B cell (primary cell): ENCODE data around the gene NYAP1. TPM values are rescaled to one million over a fixed set of nuclear protein-coding genes. Genes with fewer than 3 reads are reported as not detected.
"Not testable (repeated sequence)": the region's sequence is repeated elsewhere in the genome, so short reads cannot be mapped to it uniquely, and the experiment has no call there.

Experiments
- ATAC-seq: fragments of 200-7000 bp; cut with Tn5 transposase; one replicate; pipeline ENCODE4 v1.10.0; 2021; ENCODE audit warnings: low read depth, mild to moderate bottlenecking, moderate number of reproducible peaks, moderate library complexity
- CTCF ChIA-PET: fragments of 350-600 bp; sonication (Branson Sonifier 250); formaldehyde crosslinking; loops from one replicate; lab custom pipeline; 2021; ENCODE audit warnings: antibody characterized with exemption, inconsistent platforms; lab: Charles Lee
- POLR2A ChIA-PET: fragments of 350-600 bp; sonication (Branson Sonifier 250); formaldehyde crosslinking; loops from one replicate; lab custom pipeline; 2021; ENCODE audit warnings: antibody characterized with exemption; lab: Charles Lee
- DNase-seq: peaks from one replicate; pipeline ENCODE4 v3.0.0; 2013
- H2AFZ ChIP-seq: 2 replicates; pipeline ENCODE4 v1.6.1; 2012; ENCODE audit warnings: mild to moderate bottlenecking, low read depth, low read length; ENCODE audit not compliant: insufficient read depth, poor library complexity, severe bottlenecking
- H3K27ac ChIP-seq, 2 donors: 1 replicate in 1 of 2; 2 replicates in 1 of 2; pipeline ENCODE4 v1.5.1; 2012 to 2013; ENCODE audit warnings: low read length in 2 of 2, mild to moderate bottlenecking in 2 of 2, moderate library complexity in 1 of 2
- H3K27me3 ChIP-seq, 4 experiments: fragments of 200-600 bp in 1 of 4; sonication (generic) in 1 of 4; replicated peaks in 1 of 4; 1 replicate in 2 of 4; 2 replicates in 2 of 4; pipeline versions ENCODE4 v1.6.1 to v1.7.0; 2013 to 2016; ENCODE audit warnings: low read length in 3 of 4, mild to moderate bottlenecking in 2 of 4, mixed read lengths in 1 of 4, moderate library complexity in 1 of 4; ENCODE audit not compliant: insufficient read depth in 4 of 4, control insufficient read depth in 3 of 4; ENCODE audit errors: control extremely low read depth in 1 of 4
- H3K36me3 ChIP-seq, 2 experiments: replicated peaks in 1 of 2; 1 replicate in 1 of 2; 2 replicates in 1 of 2; pipeline versions ENCODE4 v1.6.1 to v1.7.1; 2013; ENCODE audit warnings: low read length in 1 of 2; ENCODE audit not compliant: insufficient read depth in 2 of 2, control insufficient read depth in 1 of 2; ENCODE audit errors: control extremely low read depth in 1 of 2, extremely low read depth in 1 of 2
- H3K4me1 ChIP-seq, 2 donors: fragments of 200-600 bp in 1 of 2; sonication (generic) in 1 of 2; 1 replicate in 1 of 2; 2 replicates in 1 of 2; pipeline versions ENCODE4 v1.5.1 to v1.6.1; 2013 to 2017; ENCODE audit warnings: low read length in 2 of 2; ENCODE audit not compliant: control insufficient read depth in 2 of 2, insufficient read depth in 2 of 2
- H3K4me2 ChIP-seq: replicated peaks from 2 replicates; pipeline ENCODE3; 2012; ENCODE audit warnings: mild to moderate bottlenecking, low read depth, low read length; ENCODE audit not compliant: poor library complexity, severe bottlenecking
- H3K4me3 ChIP-seq, 5 experiments: fragments of 200-600 bp in 1 of 5; sonication (generic) in 1 of 5; 1 replicate in 3 of 5; 2 replicates in 2 of 5; pipeline versions ENCODE4 v1.5.1 to v1.7.0; 2011 to 2016; ENCODE audit warnings: low read length in 4 of 5, mild to moderate bottlenecking in 4 of 5, low read depth in 2 of 5, control low read depth in 1 of 5, moderate library complexity in 1 of 5; ENCODE audit not compliant: insufficient read depth in 1 of 5; ENCODE audit errors: control extremely low read depth in 1 of 5, extremely low read depth in 1 of 5
- H3K79me2 ChIP-seq: fragments of 200-600 bp; sonication (generic); one replicate; pipeline ENCODE4 v1.6.0; 2016; ENCODE audit warnings: low read length; ENCODE audit not compliant: control insufficient read depth, insufficient read depth
- H3K9ac ChIP-seq: fragments of 200-600 bp; sonication (generic); 2 replicates; pipeline ENCODE4 v1.6.1; 2017; ENCODE audit warnings: mild to moderate bottlenecking, low read length, moderate library complexity
- H3K9me3 ChIP-seq, 3 donors: one replicate each; pipeline versions ENCODE4 v1.6.1 to v1.7.1; 2013; ENCODE audit warnings: low read length in 2 of 3; ENCODE audit not compliant: control insufficient read depth in 2 of 3, insufficient read depth in 1 of 3; ENCODE audit errors: control extremely low read depth in 1 of 3
- H4K20me1 ChIP-seq: 2 replicates; pipeline ENCODE4 v1.6.0; 2012; ENCODE audit warnings: mild to moderate bottlenecking, low read length; ENCODE audit not compliant: insufficient read depth, control insufficient read depth, poor library complexity, severe bottlenecking
- H3K27ac Mint-ChIP-seq: one replicate; pipeline ENCODE4 v1.8.0; 2021; ENCODE audit warnings: mixed read lengths
- H3K27me3 Mint-ChIP-seq: one replicate; pipeline ENCODE4 v1.8.0; 2021; ENCODE audit warnings: mixed read lengths
- H3K4me1 Mint-ChIP-seq: one replicate; pipeline ENCODE4 v1.8.0; 2021; ENCODE audit warnings: mixed read lengths
- H3K4me3 Mint-ChIP-seq: one replicate; pipeline ENCODE4 v1.8.0; 2021; ENCODE audit warnings: mixed read lengths
- H3K9me3 Mint-ChIP-seq: one replicate; pipeline ENCODE4 v1.8.0; 2022; ENCODE audit warnings: mixed read lengths; ENCODE audit not compliant: insufficient read depth
- CTCF ChIP-seq: fragments of 200-600 bp; IDR thresholded peaks from one replicate; pipeline ENCODE4 v1.8.0; 2022; ENCODE audit warnings: antibody characterized with exemption, mild to moderate bottlenecking
- EZH2 ChIP-seq: IDR thresholded peaks from 2 replicates; pipeline ENCODE4 v1.6.1; 2012; ENCODE audit warnings: borderline replicate concordance, low read depth, mild to moderate bottlenecking, moderate library complexity, low read length; ENCODE audit not compliant: insufficient read depth, poor library complexity, severe bottlenecking
- WGBS: methylation state at CpG from one replicate; pipeline ENCODE4 v1.1.5; 2013; ENCODE audit warnings: missing lambda C conversion rate; ENCODE audit not compliant: insufficient coverage; 5-methylcytosine and 5-hydroxymethylcytosine counted together
- intact Hi-C: fragments of 100-400 bp; cut with micrococcal nuclease; formaldehyde crosslinking; loops from one replicate; pipeline ENCODE4 v1.10.0; 2022
- polyA plus RNA-seq: library from polyadenylated mRNA; depleted of rRNA; stranded (reverse); fragments of >200 nt; gene quantifications from 2 replicates; pipeline ENCODE4 v1.2.3, GENCODE V29; 2012
- total RNA-seq, 2 donors: library from RNA; stranded (reverse); fragments of 120-200 nt in 1 of 2; gene quantifications; 1 replicate in 1 of 2; 2 replicates in 1 of 2; pipeline versions ENCODE4 v1.2.3 to v1.2.4, GENCODE V29; 2013 to 2022

The NYAP1 gene
- total and polyA plus RNA-seq, 2 donors (not counting 1 experiment from before 2014, with no cell fraction given) = 0.06 TPM; not detected in 1

- H3K27me3 Mint-ChIP-seq, ATAC-seq, H3K79me2 ChIP-seq, H3K4me1 ChIP-seq, H2AFZ ChIP-seq, H3K4me3 ChIP-seq, H4K20me1 ChIP-seq, H3K4me3 Mint-ChIP-seq, H3K27ac ChIP-seq, H3K36me3 ChIP-seq, H3K9me3 Mint-ChIP-seq, H3K27me3 ChIP-seq, H3K27ac Mint-ChIP-seq, intact Hi-C loops, H3K4me1 Mint-ChIP-seq, H3K4me2 ChIP-seq, H3K9me3 ChIP-seq, DNase-seq, H3K9ac ChIP-seq, POLR2A ChIA-PET: not testable (repeated sequence)
- WGBS = 100% methylated on average over 3 of the region's 12 CpGs
- CTCF ChIA-PET = interaction anchor here (1.2 to 1.5 kb wide), 3 partner anchors 31 to 59 kb away, joined by 3 to 6 read pairs (median 4); no protein-coding TSS in a partner anchor
These were observed 44.6 kb downstream of the NYAP1 start for GRCh38 chr7:100528108-100528866.

- TF ChIP-seq EZH2 (no peak), CTCF (no peak)
- intact Hi-C loops = no loop called here
- H3K4me1 Mint-ChIP-seq = no peaks in the 10 kb centered on the region
- H3K4me2 ChIP-seq = no peak overlapping the region
- no peak overlapping the region for H3K9ac ChIP-seq
- DNase-seq (no peak), ATAC-seq (no peak)
- no peaks in the 10 kb centered on the region for H3K9me3 Mint-ChIP-seq
- peaks cover 9% of the 10 kb centered on the region for H3K27me3 Mint-ChIP-seq
- CTCF ChIA-PET = interaction anchor here (0.7 to 1.2 kb wide), 2 partner anchors 56 to 461 kb away, joined by 3 read pairs; no protein-coding TSS in a partner anchor
- H3K4me1 ChIP-seq = no peaks in the 10 kb centered on the region
- no peak overlapping the region for H3K4me3 Mint-ChIP-seq
- POLR2A ChIA-PET = interaction anchor here (0.7 kb wide), 1 partner anchor 64 kb away, joined by 3 read pairs; no protein-coding TSS in a partner anchor
- H3K36me3 ChIP-seq = no peaks in the 10 kb centered on the region
- no peak overlapping the region for H3K4me3 ChIP-seq
- no peaks in the 10 kb centered on the region for H3K9me3 ChIP-seq
- no peaks in the 10 kb centered on the region for H3K27me3 ChIP-seq
- 93% methylated on average over 8 of the region's 14 CpGs for WGBS
- no peak overlapping the region for H2AFZ ChIP-seq
- H3K79me2 ChIP-seq = no peaks in the 10 kb centered on the region
- no peak overlapping the region for H3K27ac Mint-ChIP-seq
- H3K27ac ChIP-seq = no peak overlapping the region
- no peaks in the 10 kb centered on the region for H4K20me1 ChIP-seq
These were observed 48.7 kb downstream of the NYAP1 start for GRCh38 chr7:100532165-100533022.

- DNase-seq, H3K27ac Mint-ChIP-seq, H3K4me2 ChIP-seq, H4K20me1 ChIP-seq, intact Hi-C loops, H3K9me3 Mint-ChIP-seq, H3K9me3 ChIP-seq, H3K27me3 ChIP-seq, H3K4me3 Mint-ChIP-seq, H2AFZ ChIP-seq, H3K36me3 ChIP-seq, H3K4me3 ChIP-seq, H3K9ac ChIP-seq, H3K27ac ChIP-seq, H3K27me3 Mint-ChIP-seq, ATAC-seq: not testable (repeated sequence)
- peaks cover 16% of the 10 kb centered on the region for H3K4me1 Mint-ChIP-seq
- POLR2A ChIA-PET = interaction anchor here (0.7 kb wide), 1 partner anchor 58 kb away, joined by 3 read pairs; no protein-coding TSS in a partner anchor
- 100% methylated on average over 1 of the region's 9 CpGs for WGBS
- peaks cover 14 to 16% of the 10 kb centered on the region in 2 donors for H3K4me1 ChIP-seq
- peaks cover 20% of the 10 kb centered on the region for H3K79me2 ChIP-seq
- CTCF ChIA-PET = interaction anchor here (1.7 to 1.8 kb wide), 2 partner anchors 12 to 24 kb away, joined by 3 to 13 read pairs; no protein-coding TSS in a partner anchor
These were observed 52.3 kb downstream of the NYAP1 start for GRCh38 chr7:100535982-100536381.
